ENCODE measurements around the gene DYNC2H1. TPM values are rescaled to one million over a fixed set of nuclear protein-coding genes. Genes with fewer than 3 reads are reported as not detected.

DYNC2H1 gene
- total RNA-seq, 2 donors from 2014 or later = 1.7 to 3.7 TPM

DNA sequence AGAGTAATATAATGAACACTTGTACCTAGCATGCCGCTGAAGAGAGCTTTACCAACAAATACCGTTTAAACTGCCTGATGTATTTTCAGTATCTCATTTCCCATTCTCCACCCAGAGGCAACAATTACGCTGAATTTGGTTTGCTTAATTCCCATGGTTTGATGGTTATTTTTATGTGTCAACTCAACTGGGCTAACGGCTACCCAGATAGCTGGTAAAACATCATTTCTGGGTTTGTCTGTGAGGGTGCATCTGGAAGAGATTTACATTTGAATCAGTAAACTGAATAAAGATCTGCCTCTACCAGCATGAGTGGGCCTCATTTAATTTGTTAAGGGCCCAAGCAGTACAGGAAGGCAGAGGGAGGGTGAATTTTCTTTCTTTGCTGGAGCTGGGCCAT is 377.9 kb downstream of the DYNC2H1 start:
- Mint-ChIP-seq H3K4me1 (ENCODE audit: low read depth in 2 of 2) (peaks cover 0 to 10% of the 10 kb centered on the region in 2 donors), H3K9me3 (peaks cover 9% of the 10 kb centered on the region), H3K36me3 (no peaks in the 10 kb centered on the region), H3K27me3 (no peaks in the 10 kb centered on the region), H3K27ac (peak overlapping the region in 1 of 2 donors; percentile 25), H3K4me3 (no peak overlapping the region)
- no peak for ATAC-seq
- DNase-seq (ENCODE audit: low spot score) = no peak

GRCh38 chr11:103488031-103488461 is 378.8 kb downstream of the DYNC2H1 start:
- Mint-ChIP-seq H3K36me3 (no peaks in the 10 kb centered on the region), H3K9me3 (peaks cover 9% of the 10 kb centered on the region), H3K27me3 (no peaks in the 10 kb centered on the region), H3K4me1 (ENCODE audit: low read depth in 2 of 2) (peaks cover 0 to 10% of the 10 kb centered on the region in 2 donors), H3K4me3 (peak overlapping the region; percentile 26), H3K27ac (peak overlapping the region in 1 of 2 donors; percentile 25)
- ATAC-seq = peak in 1 of 2 donors; percentile 83
- DNase-seq (ENCODE audit: low spot score) = no peak

GRCh38 chr11:103488579-103488978 is 379.4 kb downstream of the DYNC2H1 start:
- DNase-seq (ENCODE audit: low spot score) = no peak
- Mint-ChIP-seq H3K9me3 (peaks cover 9% of the 10 kb centered on the region), H3K27ac (peak overlapping the region in 1 of 2 donors; percentile 25), H3K27me3 (no peaks in the 10 kb centered on the region), H3K4me3 (no peak overlapping the region), H3K4me1 (ENCODE audit: low read depth in 2 of 2) (peaks cover 0 to 10% of the 10 kb centered on the region in 2 donors), H3K36me3 (no peaks in the 10 kb centered on the region)
- ATAC-seq = no peak

DNA sequence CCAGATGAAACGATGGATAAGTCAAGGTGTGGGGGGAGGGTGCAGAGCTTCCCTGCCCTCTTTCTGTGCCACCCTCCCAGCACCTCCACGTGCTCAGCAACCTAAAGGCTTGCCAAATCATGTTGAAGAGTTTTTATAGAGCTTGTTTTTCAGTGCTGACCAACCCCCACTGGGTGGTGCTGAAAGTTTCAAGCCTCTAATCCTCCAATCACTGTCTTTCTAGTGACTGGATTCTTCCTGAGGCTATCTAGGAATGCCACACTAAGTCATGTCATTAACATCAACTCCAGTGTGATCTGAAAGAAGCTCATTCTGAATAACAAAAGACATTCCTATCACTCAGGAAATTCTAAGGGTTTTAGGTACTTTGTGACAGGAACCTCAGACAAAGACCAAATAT is 382.6 kb downstream of the DYNC2H1 start:
- Mint-ChIP-seq H3K36me3 (no peaks in the 10 kb centered on the region), H3K4me1 (ENCODE audit: low read depth in 2 of 2) (peaks cover 0 to 10% of the 10 kb centered on the region in 2 donors), H3K27me3 (no peaks in the 10 kb centered on the region), H3K27ac (no peak overlapping the region), H3K9me3 (peaks cover 6% of the 10 kb centered on the region), H3K4me3 (no peak overlapping the region)
- DNase-seq (ENCODE audit: low spot score) = no peak
- ATAC-seq = no peak

DNA sequence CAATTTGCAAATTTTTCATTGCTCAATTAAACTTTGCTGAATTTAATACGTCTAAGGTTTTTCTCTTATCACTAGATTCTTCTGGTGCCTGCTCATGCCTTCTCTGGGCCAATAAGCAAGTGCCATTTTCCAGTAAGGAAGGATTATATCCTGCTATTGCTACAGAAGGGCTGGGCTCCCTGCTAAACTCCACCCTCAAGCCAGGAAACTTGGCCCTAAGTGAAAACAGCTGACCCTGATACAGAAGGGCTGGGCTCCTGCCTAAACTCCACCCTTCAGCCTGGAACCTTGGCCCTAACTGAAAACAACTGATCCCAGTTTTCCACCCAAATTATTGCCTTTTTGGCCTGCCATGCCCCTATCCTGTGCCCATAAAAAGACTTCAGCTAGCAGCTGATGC is 385.3 kb downstream of the DYNC2H1 start:
- DNase-seq (ENCODE audit: low spot score) (no peak), ATAC-seq (no peak)
- Mint-ChIP-seq H3K27me3 (no peaks in the 10 kb centered on the region), H3K27ac (no peak overlapping the region), H3K4me1 (ENCODE audit: low read depth in 2 of 2) (no peaks in the 10 kb centered on the region), H3K9me3 (peaks cover 8% of the 10 kb centered on the region), H3K4me3 (no peak overlapping the region), H3K36me3 (peaks cover 4% of the 10 kb centered on the region)

DNA sequence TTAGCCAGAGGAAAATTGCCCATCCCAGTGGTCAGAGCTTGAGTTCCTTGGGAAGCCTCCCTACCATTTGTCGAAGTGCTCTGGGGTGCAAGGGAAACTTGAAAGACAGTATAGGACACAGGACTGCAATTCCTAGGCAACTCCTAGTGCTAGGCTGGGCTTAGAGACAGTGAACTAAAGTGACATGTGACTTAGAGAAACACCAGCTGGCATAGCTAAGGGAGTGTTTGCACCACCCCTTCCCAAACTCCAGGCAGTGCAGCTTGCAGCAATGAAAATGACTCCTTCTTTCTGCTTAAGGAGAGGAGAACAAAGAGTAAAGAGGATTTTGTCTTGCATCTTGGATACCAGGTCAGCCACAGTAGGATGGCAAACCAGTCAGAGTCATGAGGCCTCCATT is 388.0 kb downstream of the DYNC2H1 start:
- no peak for ATAC-seq
- H3K9me3 Mint-ChIP-seq = peaks cover 21% of the 10 kb centered on the region
- no peak overlapping the region for H3K27ac Mint-ChIP-seq
- peaks cover 10% of the 10 kb centered on the region for H3K36me3 Mint-ChIP-seq
- no peaks in the 10 kb centered on the region for H3K27me3 Mint-ChIP-seq
- no peak overlapping the region for H3K4me3 Mint-ChIP-seq
- DNase-seq (ENCODE audit: low spot score) = no peak
- no peaks in the 10 kb centered on the region for H3K4me1 Mint-ChIP-seq (ENCODE audit: low read depth in 2 of 2)

GRCh38 chr11:103499710-103500340 is 390.6 kb downstream of the DYNC2H1 start:
- Mint-ChIP-seq H3K27ac (no peak overlapping the region), H3K36me3 (peaks cover 17% of the 10 kb centered on the region), H3K9me3 (peaks cover 31% of the 10 kb centered on the region), H3K4me1 (ENCODE audit: low read depth in 2 of 2) (peaks cover 0 to 5% of the 10 kb centered on the region in 2 donors), H3K27me3 (no peaks in the 10 kb centered on the region), H3K4me3 (no peak overlapping the region)
- DNase-seq (ENCODE audit: low spot score) = no peak
- ATAC-seq = no peak

DNA sequence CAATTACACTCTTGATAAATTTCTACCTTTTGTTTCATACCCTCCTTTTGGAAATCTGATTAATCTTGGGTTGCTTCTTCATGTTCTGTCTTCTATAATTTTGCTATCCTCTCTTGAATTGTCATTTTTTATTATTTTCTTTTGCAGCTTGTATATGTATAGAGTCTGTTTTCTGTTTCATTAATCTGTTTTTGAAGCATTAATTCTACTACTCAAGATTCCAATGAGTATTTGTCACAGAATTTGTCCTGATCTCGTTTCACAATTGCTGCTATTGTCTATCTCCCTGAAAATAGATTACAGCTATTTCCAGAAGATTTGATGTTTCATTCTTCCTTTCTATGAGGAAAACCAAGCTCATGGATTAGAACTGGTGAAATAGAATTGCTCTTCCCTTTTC is 406.1 kb downstream of the DYNC2H1 start:
- Mint-ChIP-seq H3K27me3 (no peaks in the 10 kb centered on the region), H3K4me1 (ENCODE audit: low read depth in 2 of 2) (no peaks in the 10 kb centered on the region), H3K27ac (no peak overlapping the region), H3K4me3 (no peak overlapping the region), H3K9me3 (peaks cover 8% of the 10 kb centered on the region), H3K36me3 (no peaks in the 10 kb centered on the region)
- ATAC-seq (no peak), DNase-seq (ENCODE audit: low spot score) (no peak)

DNA sequence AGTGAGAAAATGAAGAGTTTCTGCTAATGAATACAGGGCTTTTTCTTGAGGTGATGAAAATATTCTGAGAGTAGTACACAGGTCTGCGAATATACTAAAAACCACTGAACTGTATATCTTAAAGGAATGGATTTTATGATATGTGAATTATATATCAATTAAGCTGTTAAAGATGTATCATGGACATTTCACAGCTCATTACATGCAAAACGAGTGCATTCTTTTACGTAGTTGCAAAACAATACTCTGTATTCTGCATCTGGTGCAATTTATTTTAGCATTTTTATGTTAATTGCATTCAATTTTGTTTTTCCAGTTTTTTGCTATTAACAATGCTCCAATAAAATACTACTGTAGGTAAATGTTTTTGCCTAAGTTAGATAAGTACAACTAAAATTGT is 411.6 kb downstream of the DYNC2H1 start:
- no peaks in the 10 kb centered on the region for H3K36me3 Mint-ChIP-seq
- H3K27me3 Mint-ChIP-seq = no peaks in the 10 kb centered on the region
- H3K4me3 Mint-ChIP-seq = no peak overlapping the region
- no peak overlapping the region for H3K27ac Mint-ChIP-seq
- DNase-seq (ENCODE audit: low spot score) (no peak), ATAC-seq (no peak)
- H3K9me3 Mint-ChIP-seq = no peaks in the 10 kb centered on the region
- H3K4me1 Mint-ChIP-seq (ENCODE audit: low read depth in 2 of 2) = no peaks in the 10 kb centered on the region

- Mint-ChIP-seq H3K36me3 (no peaks in the 10 kb centered on the region), H3K4me1 (ENCODE audit: low read depth in 2 of 2) (no peaks in the 10 kb centered on the region), H3K27ac (no peak overlapping the region), H3K4me3 (no peak overlapping the region), H3K9me3 (no peaks in the 10 kb centered on the region), H3K27me3 (no peaks in the 10 kb centered on the region)
- DNase-seq (ENCODE audit: low spot score) (no peak), ATAC-seq (no peak)
Measured at GRCh38 chr11:103525069-103525468, 415.8 kb downstream of the DYNC2H1 start.

DNA sequence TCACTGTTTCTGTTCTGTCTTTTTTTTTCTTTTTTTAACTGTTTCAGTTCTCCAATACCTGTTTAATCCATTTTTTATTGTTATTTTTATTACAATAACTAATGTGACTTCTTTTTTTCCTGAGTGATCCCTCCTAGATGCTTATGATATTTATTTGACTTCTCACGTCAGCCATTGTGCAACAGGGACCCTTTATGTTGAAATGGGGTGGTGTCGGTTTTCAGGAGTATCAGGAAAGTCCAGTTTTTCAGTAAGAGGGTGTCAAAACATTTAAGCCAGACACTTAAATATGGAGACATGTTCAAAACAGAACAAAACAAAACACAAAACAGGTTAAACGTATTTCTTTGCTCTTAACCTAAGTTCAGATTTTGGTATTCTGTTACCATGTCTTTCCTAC is 418.8 kb downstream of the DYNC2H1 start:
- no peaks in the 10 kb centered on the region for H3K36me3 Mint-ChIP-seq
- DNase-seq (ENCODE audit: low spot score) = no peak
- H3K9me3 Mint-ChIP-seq = peaks cover 3% of the 10 kb centered on the region
- no peak for ATAC-seq
- no peak overlapping the region for H3K4me3 Mint-ChIP-seq
- no peak overlapping the region for H3K27ac Mint-ChIP-seq
- H3K27me3 Mint-ChIP-seq = peaks cover 0 to 5% of the 10 kb centered on the region in 2 donors
- H3K4me1 Mint-ChIP-seq (ENCODE audit: low read depth in 2 of 2) = no peaks in the 10 kb centered on the region

GRCh38 chr11:103528596-103528995 is 419.4 kb downstream of the DYNC2H1 start:
- H3K27me3 Mint-ChIP-seq = peaks cover 0 to 10% of the 10 kb centered on the region in 2 donors
- no peak for DNase-seq (ENCODE audit: low spot score)
- no peaks in the 10 kb centered on the region for H3K4me1 Mint-ChIP-seq (ENCODE audit: low read depth in 2 of 2)
- H3K36me3 Mint-ChIP-seq = no peaks in the 10 kb centered on the region
- H3K27ac Mint-ChIP-seq = no peak overlapping the region
- H3K9me3 Mint-ChIP-seq = peaks cover 3% of the 10 kb centered on the region
- ATAC-seq = no peak
- no peak overlapping the region for H3K4me3 Mint-ChIP-seq

DNA sequence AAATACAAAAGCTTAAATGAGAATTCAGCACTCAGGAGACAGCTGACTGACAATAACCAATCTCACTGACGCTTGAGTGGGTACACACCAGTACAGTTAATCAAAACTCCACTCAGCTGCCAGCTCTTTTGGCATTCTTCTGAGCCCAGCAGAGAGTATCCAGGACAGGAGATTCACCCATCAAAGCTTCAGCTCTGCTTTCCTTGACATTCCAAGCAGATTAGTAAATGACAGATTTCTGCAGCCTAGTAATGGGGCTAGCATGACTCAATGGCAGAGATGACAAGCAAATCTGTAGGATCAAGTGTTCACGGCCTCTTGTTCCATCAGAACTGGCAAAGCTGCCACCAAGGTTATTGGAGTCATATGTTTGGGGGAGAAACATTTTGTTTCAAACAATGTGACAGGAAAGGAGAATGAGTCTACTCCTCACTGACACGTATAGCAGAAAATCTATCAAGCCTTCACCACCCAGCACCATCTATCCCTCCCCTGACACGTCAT is 420.0 kb downstream of the DYNC2H1 start:
- no peak for ATAC-seq
- H3K4me3 Mint-ChIP-seq = no peak overlapping the region
- H3K9me3 Mint-ChIP-seq = peaks cover 3% of the 10 kb centered on the region
- no peaks in the 10 kb centered on the region for H3K4me1 Mint-ChIP-seq (ENCODE audit: low read depth in 2 of 2)
- H3K27me3 Mint-ChIP-seq = peaks cover 0 to 14% of the 10 kb centered on the region in 2 donors
- H3K36me3 Mint-ChIP-seq = no peaks in the 10 kb centered on the region
- DNase-seq (ENCODE audit: low spot score) = no peak
- no peak overlapping the region for H3K27ac Mint-ChIP-seq

Data from natural killer cell treated with Interleukin-12 subunit alpha and Interleukin-12 subunit beta and Interleukin-15 and Interleukin-18, amount 100 ng/mL, for 72 hours (primary cell).